Posterior vena cava (tissue), 2 donors: ENCODE data around the gene NCBP3. TPM values are rescaled to one million over a fixed set of nuclear protein-coding genes. Genes with fewer than 3 reads are reported as not detected.
"Not testable (repeated sequence)": the region's sequence is repeated elsewhere in the genome, so short reads cannot be mapped to it uniquely, and the experiment has no call there.

Experiments used
- DNase-seq: peaks from one replicate; pipeline ENCODE4 v3.0.0-alpha.2; 2020; ENCODE audit warnings: low spot score
- intact Hi-C, 2 donors: fragments of 100-400 bp; cut with DNase I; formaldehyde crosslinking; loops; one replicate each; pipeline versions ENCODE4 v1.14.1 to v1.14.2; 2022 to 2023
- total RNA-seq, 2 donors: library from RNA; stranded (reverse); fragmentation: NEBNext Ultra II Directional; extraction: Animal tissue kit (Norgen Biotek cat#: 25700); gene quantifications; one replicate each; pipeline ENCODE4 v1.2.1, GENCODE V29; 2021
- donor health status: DM: yes; HTN: yes; CAD: no.
- donor health status: DM: yes; HTN: yes; CAD: no.

The NCBP3 gene
- total RNA-seq, 2 donors from 2014 or later: 22.3 to 22.8 TPM

GRCh38 chr17:3857261-3858105 is 11.4 kb upstream of the NCBP3 start:
- intact Hi-C loops: no loop called here
- DNase-seq: peak; percentile 77

DNA sequence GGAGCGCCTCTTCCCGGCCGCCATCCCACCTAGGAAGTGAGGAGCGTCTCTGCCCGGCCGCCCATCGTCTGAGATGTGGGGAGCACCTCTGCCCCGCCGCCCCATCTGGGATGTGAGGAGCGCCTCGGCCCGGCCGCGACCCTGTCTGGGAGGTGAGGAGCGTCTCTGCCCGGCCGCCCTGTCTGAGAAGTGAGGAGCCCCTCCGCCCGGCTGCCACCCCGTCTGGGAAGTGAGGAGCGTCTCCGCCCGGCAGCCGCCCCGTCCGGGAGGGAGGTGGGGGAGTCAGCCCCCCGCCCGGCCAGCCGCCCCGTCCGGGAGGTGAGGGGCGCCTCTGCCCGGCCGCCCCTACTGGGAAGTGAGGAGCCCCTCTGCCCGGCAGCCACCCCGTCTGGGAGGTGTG is 8.2 kb upstream of the NCBP3 start:
- intact Hi-C loops: not testable (repeated sequence)
- peak; percentile 7 for DNase-seq

GRCh38 chr17:3852561-3852960 is 6.5 kb upstream of the NCBP3 start:
- intact Hi-C loops: loop anchor here in 1 of 2 donors (2.0 kb wide), 1 partner anchor 62 kb away; no protein-coding TSS in a partner anchor
- peak; percentile 54 for DNase-seq

- intact Hi-C loops: loop anchor here in 1 of 2 donors (2.0 kb wide), 1 partner anchor 63 kb away; no protein-coding TSS in a partner anchor
- DNase-seq: peak; percentile 70
Measured at GRCh38 chr17:3851461-3852100, 5.5 kb upstream of the NCBP3 start.

DNA sequence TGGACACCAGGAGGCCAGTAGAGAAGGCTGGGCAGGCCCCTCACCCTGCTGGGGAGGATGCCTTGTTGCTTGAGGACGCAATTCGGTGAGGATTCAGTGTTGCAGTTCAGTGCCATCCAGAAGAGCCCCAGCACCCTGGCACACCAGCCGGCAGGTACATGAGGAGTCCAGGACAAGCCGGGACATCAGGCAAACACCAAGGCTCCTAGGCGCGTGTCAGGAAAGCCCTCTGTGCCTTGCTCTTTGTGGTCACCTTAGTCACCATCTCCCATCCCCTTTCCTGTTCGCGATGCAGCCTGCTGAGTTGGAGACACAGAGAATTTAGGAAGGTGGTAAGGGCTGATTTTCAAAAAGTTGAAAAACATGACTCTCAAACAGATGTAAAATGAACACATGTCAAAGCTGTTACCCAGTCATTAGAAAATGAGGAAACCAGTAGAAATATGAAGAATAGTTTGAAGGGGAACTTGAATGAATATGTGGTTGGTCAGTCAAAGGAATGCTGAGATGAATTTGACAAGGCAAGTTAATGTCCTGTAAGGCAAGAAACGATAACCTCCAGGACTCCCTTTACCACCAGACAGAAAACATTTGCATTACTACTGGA is 2.3 kb upstream of the NCBP3 start:
- DNase-seq: peak; percentile 64

GRCh38 chr17:3847165-3847670 is 1.2 kb upstream of the NCBP3 start:
- intact Hi-C loops: loop anchor here in 1 of 2 donors (10.0 kb wide), 1 partner anchor 112 kb away; no protein-coding TSS in a partner anchor
- peak; percentile 50 for DNase-seq

More for the DNA sequence above, 2.3 kb upstream of the NCBP3 start:
- intact Hi-C loops: loop anchor here in 1 of 2 donors (10.0 kb wide), 1 partner anchor 114 kb away; no protein-coding TSS in a partner anchor

DNA sequence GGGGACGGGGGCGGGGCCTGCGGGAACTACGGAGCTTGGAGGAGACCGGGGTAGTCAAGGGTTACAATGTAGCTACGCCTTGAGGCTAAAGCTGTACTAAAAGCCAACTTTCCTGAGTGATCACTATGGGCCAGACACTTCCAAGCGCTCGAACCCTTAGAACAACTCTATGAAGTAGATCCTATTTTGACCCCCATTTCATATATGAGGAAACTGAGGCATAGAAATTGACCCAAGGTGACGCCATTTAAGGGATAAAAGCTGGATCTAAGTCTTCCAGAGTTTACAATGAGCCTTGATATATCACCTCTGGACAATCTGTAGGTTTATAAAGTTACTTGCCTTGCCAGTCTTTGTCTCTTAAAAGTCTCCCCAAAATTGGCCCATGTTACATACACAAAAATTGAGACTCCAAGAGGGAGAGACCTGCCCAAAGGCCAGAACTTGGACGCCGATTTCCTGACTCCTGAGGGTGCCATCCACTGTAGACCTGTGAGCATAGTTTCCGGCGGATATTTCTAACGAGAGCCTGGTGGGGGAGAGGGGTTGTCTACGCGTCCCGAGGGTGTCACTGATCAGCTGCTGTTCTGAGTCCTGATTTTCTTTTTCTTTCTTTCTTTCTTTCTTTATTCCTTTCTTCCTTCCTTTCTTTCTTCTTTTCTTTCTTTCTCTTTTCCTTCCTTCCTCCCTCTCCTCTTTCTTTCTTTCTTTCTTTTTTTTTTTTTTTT is 555 bp upstream of the NCBP3 start:
- intact Hi-C loops: loop anchor here in 1 of 2 donors (10.0 kb wide), 1 partner anchor 112 kb away; no protein-coding TSS in a partner anchor
- peak; percentile 20 for DNase-seq

- intact Hi-C loops: loop anchor here in 1 of 2 donors (10.0 kb wide), 1 partner anchor 110 kb away; no protein-coding TSS in a partner anchor
- DNase-seq: peak; percentile 64
Measured at GRCh38 chr17:3845291-3845620, 790 bp downstream of the NCBP3 start.

DNA sequence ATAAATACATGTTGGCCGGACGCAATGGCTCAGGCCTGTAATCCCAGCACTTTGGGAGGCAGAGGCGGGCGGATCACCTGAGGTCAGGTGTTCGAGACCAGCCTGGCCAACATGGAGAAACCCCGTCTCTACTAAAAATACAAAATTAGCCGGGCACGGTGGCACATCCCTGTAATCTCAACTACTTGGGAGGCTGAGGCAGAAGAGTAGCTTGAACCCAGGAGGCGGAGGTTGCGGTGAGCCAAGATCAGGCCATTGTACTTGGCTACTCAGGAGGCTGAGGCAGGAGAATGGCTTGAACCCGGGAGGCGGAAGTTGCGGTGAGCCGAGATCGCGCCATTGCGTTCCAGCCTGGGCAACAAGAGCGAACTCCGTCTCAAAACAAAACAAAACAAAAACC is 1.5 kb downstream of the NCBP3 start:
- intact Hi-C loops: loop anchor here in 1 of 2 donors (10.0 kb wide), 1 partner anchor 110 kb away; no protein-coding TSS in a partner anchor
- peak; percentile 58 for DNase-seq

DNA sequence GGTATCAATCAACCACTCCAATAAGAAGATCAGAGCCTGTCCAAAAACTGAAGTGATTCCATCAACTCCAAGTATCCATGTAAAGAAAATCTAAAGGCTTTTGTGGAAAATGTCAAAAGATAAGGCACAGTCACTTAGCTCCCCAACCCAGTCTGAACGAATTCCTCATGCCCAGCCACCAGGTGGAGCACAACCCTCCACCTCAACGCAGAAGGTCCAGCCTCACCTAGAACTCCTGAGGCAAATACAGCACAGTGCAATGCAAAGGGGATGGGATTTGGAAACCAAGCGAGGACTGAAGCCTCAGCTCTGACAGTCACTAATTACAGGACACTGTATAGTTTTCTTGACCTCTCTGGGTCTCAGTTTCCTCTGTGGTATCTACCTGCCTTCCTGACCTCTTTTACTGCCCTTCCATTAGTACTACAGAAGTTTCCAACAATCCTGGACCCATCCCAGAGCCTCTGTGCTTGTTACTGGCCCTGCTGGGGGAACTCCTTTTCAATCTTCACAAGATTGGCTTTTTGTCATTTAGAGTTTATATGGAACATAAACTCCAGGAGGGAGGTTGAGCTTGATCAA is 2.0 kb downstream of the NCBP3 start:
- intact Hi-C loops: loop anchor here in 1 of 2 donors (10.0 kb wide), 1 partner anchor 109 kb away; no protein-coding TSS in a partner anchor
- DNase-seq: peak; percentile 50

DNA sequence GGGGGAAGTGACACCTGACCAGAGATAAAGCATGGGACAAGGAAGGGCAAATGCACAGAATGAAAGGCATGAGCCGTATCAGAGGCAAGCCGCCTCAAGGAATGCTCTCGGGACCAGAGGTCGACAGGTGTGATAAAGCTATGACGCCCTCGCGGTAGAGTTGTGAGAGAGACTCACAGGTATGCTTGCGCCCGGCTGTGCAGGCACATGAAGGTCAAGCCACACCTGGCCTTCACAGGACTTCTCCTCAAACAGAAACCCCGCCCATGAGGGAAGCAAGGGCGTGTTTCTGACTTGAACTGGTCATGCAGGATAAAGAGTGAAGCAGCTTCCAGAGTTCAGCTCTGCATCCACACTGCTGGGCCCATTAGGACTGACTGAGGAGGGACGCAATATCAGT is 7.8 kb downstream of the NCBP3 start:
- peak; percentile 67 for DNase-seq
- intact Hi-C loops: no loop called here

GRCh38 chr17:3836551-3836950 is 9.5 kb downstream of the NCBP3 start:
- intact Hi-C loops: no loop called here
- peak; percentile 40 for DNase-seq

GRCh38 chr17:3835410-3836229 is 10.4 kb downstream of the NCBP3 start:
- DNase-seq: peak; percentile 44
- intact Hi-C loops: no loop called here

- no peak for DNase-seq
- intact Hi-C loops: loop anchor here in 1 of 2 donors (5.0 kb wide), 1 partner anchor 1513 kb away; no protein-coding TSS in a partner anchor
Measured at GRCh38 chr17:3834811-3835210, 11.2 kb downstream of the NCBP3 start.

DNA sequence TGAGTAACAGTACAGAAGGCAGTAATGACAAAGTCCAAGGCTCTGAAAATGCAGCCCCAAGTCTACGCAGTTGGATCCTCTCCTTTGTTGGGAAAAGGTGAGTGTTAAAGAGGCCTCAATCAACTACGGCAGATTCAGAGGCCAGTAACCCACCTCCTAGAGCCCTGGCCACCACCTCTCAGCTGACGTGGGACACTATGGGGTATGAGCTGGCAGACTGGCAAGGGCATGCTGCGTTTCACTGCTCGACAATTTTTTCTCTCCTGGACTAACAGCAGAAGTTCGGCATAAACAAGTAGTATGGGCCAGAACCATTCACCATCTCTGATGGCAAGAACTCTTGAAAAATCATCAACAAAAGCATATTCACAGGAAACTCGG is 17.2 kb downstream of the NCBP3 start:
- no peak for DNase-seq
- intact Hi-C loops: no loop called here

DNA sequence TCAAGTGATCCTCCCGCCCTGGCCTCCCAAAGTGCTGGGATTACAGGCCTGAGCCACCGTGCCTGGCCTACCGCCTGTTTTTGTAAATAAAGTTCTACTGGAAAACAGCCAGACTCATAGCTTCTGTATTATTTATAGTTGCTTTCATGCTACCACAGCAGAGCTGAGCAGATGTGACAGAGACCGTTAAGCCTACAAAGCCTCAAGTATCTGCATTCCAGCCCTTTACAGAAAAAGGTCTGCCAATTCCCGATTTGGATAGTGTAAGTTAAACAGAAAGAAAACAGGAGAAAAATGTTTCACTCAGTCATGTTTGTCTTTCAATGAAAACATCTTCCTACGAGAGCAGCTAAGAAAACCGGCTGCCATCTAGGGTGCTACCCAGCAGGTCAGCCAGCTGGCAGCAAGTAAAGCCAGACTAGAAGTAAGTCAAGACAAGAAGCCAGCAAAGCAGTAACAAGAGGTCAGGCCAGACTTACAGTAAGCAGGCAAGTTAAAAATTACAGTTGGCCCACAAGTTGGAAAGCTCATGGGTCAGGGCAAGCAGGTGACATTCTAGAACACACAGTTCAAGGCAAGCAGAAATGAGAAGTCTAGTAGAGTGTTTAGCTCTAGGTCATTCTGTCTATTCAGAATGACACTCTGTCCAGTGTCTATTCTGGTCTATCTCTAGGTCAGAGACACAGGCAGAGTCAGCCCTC is 17.7 kb downstream of the NCBP3 start:
- intact Hi-C loops: no loop called here
- DNase-seq: peak; percentile 56

GRCh38 chr17:3827124-3827773 is 18.8 kb downstream of the NCBP3 start:
- intact Hi-C loops: no loop called here
- no peak for DNase-seq
